GM19099 (cell line): ENCODE measurements around the gene TEX264.

Source experiments
- POLR2A ChIP-seq: IDR thresholded peaks from 3 replicates; pipeline ENCODE4 v1.6.1; 2011; ENCODE audit warnings: low read depth; ENCODE audit not compliant: insufficient read length; ENCODE audit errors: extremely low read depth

TEX264 gene

DNA sequence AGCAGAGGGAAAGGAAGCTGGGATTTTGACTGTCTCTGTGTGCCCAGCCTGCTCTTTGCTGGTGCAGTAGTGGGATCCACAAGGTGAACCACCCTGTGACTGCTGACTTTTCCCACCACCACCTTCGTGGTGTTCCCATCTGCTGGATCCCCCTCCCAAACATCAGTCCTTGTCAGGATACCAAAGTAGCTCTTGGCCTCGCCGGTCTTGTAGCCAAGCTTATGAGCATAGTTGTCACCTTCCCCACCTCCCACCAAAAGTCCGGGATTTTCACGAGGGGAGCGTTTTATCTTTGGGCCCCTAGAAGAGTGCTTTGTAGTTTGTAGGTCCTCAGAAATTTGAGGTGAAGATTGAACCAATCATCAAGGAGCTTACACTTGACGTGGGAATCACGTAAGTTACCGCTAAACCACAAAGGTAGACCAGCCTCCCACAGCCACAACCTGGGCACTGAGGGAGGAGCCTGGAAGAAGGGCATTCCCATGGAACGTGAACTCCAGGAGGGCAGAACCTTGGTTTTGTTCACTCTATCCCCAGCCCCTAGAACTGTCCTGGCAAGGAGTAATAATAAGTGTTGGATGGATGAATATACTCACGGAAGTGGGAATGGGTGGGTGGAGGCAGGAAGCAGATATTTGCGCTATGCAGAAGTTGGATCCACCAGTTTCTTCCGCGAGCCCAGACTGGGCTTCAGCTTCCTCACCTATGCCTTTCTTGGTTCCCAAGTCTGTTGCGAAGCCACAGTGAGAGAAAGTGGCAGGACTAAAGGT lies 814 bp upstream of the TEX264 start:
- no peak for TF ChIP-seq POLR2A

DNA sequence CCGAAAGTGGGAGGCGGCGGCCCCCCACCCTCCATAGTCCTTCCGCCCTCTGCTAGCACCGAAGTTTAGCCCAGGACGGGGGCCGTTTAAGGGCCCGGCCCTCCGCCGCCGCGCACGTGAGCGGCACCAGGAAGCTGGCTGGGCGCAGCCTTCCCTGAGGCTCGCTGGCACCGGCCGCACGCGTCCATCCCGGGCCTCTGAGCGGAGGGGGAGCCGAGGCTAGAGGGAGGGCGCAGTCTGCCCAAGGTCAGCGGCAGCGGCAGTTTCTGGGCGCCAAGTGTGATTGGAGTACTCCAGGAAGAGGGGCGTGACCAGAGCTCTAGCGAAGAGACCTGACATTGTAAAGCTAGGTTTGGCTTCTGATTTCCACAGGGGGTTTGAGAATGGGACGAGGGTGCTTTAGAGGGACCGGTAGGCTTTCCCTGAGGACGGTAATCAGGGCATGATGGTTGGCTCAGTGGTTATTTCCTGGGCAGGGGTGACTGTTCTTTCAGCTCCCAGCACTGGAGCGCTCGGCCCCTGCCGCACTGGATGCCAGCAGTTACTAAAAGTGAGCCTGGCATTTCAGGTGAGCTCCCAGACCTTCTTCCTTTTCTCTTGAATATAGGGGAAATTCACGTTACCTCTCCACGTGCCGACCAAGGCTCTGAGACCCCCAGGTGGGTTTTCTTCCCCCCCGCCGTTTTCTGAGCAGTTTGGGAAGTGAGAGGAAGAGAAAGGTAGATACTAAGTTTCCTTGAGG lies 853 bp downstream of the TEX264 start:
- peak; percentile 64 for TF ChIP-seq POLR2A

DNA sequence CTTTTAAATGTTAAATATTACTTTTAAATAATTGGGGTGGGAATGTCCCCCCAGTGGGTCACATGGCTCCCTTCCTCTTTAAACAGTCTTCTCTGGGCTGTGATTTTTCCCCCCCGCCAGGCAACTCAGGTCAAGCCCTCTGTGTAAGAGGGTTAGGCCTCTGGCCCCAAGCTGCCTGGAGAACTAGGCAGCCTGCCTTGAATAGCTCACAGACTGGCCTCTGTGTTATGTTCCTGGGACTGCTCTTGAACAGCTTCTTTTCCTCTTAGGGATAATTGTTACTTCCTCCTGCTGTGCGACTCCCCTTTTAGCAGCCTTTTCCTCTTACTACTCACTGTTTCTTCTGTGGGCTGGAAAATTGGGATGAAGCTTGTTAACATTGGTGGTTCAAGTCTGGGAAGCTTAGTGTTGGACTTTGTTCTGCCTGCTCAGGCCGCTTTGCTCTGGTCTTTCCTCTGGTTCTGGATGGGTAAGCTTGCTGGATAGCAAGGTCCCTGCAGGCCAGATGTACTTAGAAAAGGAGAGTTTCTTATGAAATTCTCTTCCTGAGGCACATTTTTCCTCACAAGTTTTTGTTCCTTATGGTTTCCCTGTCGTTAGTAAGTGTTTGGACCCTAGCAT lies 2.2 kb downstream of the TEX264 start:
- TF ChIP-seq POLR2A = no peak

DNA sequence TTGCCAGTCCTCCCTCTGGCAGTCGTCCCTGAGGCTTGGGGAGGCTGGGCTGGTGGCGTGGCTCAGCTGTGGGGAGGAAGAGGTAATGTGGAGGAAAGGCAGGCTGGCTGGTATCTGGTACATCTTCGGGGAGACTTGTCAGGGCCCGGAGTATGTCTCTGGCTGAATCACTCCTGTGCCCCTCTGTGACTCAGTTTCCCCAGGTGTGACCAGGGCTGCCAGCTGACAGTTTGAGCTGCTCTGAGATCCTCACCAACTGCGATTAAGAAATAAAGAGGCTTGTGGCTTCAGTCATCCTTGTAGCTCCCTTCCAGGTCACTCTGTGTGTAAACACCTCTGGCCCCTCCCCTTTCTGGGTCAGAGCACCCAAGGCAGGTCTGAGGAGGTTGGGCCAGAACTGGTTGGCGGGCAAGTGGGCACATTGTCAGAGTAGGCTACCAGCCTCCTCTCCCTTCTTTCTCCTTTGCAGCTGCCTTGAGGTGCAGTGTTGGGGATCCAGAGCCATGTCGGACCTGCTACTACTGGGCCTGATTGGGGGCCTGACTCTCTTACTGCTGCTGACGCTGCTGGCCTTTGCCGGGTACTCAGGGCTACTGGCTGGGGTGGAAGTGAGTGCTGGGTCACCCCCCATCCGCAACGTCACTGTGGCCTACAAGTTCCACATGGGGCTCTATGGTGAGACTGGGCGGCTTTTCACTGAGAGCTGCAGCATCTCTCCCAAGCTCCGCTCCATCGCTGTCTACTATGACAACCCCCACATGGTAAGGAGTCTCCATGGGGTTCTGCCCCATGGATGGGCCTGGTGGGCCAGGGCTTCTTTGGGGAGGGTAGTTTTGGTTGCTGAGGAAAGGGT lies 3.0 kb downstream of the TEX264 start:
- no peak for TF ChIP-seq POLR2A

DNA sequence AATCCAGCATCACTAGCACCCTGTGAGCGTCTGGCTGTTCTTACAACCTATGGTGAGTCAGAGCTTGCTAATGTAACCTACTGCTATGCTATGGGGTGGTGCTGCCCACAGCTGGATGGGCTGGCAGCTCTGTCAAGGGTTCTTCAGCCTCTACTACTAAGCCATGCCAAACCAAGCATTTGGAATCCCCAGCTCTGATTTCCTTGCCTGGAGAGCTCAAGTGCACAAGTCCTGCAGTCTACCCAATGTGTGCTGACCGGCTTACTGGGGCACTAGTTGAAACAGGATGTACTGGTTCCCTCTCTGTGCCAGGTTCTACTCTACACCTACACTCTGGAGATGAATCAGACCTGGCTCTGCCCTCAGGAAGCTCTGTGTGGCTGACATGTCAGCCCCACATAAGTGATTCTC lies 4.2 kb downstream of the TEX264 start:
- TF ChIP-seq POLR2A = no peak

- TF ChIP-seq POLR2A = no peak
These were observed 5.1 kb downstream of the TEX264 start for GRCh38 chr3:51676102-51676640.

GRCh38 chr3:51677358-51677757 lies 6.3 kb downstream of the TEX264 start:
- TF ChIP-seq POLR2A = no peak

DNA sequence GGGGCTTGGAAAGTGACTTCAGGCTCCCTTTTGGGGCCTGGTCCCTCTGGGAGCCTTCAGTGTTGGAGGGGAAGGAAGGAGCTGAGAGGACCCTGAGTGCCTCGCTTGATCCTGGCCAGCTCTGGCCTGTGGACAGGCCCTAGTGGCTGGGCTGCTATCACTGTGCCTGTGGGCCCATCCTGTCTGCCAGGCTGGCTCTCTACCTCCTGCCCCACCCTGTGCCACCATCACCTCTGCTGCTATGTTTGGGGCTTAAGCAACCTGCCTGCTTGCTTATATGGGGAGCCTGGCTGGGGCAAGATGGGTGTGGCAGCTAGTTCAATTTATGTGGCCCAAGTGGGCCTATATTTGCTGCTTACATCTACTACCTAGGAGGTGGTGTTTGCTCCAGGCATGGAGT lies 7.1 kb downstream of the TEX264 start:
- TF ChIP-seq POLR2A = no peak

DNA sequence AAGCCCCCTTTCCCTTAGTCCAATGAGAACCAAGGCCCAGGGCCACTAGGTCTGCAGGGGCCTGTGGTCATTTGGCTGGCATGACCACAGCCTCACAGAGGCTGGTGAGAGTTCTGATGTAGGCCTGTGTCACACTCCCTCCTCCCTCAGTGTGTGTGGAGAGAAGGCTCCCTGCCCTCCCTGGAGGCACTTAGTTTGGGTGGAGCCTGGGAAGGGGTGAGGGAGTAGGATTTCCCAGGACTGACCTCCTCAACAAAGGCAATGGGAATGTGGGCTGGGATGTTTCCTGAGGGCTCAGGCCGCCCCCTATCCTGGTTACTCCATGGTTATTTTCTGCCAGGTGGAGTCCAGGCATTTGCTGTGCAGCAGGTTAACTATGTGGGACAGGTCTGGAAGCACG lies 7.6 kb downstream of the TEX264 start:
- TF ChIP-seq POLR2A = no peak

GRCh38 chr3:51679318-51679717 lies 8.3 kb downstream of the TEX264 start:
- no peak for TF ChIP-seq POLR2A

DNA sequence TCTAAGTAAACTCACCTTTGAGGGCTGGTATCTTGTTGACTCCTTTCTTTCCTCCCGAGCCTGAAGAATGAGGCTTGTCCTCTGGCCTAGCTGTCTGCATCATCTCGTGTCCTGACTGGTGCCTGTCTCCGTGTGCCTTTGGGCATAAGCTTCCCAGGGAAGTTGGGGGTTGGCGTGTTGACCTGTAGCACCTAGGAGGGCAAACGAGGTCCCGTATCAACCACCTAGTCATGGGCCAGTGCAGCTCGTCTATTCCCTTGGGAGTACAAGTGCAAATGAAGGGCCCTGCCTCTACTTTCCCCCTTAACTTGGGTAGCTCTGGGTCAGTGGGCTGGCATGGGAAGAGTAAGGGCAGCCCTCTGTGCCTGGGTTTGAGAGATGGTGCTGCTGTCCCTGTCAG lies 8.7 kb downstream of the TEX264 start:
- no peak for TF ChIP-seq POLR2A

DNA sequence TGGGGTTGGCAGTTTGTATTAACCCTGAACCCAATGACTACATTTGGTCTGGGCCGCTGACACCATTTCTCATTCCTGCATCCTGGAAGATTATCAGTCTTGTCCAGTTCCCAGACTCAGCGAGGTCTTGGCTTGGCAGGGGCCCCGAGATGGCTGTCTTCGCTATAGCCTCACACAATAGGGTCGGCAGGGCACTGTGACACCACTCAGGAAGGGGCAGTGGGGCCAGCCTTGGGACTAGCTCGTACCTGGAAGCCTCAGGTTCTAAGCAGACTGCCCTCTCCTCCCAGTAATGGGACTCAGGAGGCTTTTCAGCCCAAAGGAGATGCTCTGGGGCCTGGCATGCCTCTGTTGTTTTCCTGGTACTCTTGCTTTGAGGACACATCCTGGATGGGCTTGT lies 9.1 kb downstream of the TEX264 start:
- TF ChIP-seq POLR2A = no peak

- TF ChIP-seq POLR2A = no peak
These were observed 9.7 kb downstream of the TEX264 start for GRCh38 chr3:51680663-51681230.

GRCh38 chr3:51681453-51681852 lies 10.4 kb downstream of the TEX264 start:
- no peak for TF ChIP-seq POLR2A
